Measurements from ENCODE around the gene ZNF91.

ZNF91 gene

GRCh38 chr19:23409392-23410048, 14.2 kb upstream of the ZNF91 start:
- in situ Hi-C loops (cut with HindIII; ENCODE audit: low pct_ligation_motif_present, low sequenced_read_pairs) = no loop called here
- no peak overlapping the region for H3K27ac ChIP-seq
- no peaks in the 10 kb centered on the region for H3K27me3 ChIP-seq (replicated peaks)
- no peak overlapping the region for H3K4me3 ChIP-seq (ENCODE audit: low read depth, low read length)
- H3K36me3 ChIP-seq (replicated peaks) = no peaks in the 10 kb centered on the region
- TF ChIP-seq, protein P1, sequence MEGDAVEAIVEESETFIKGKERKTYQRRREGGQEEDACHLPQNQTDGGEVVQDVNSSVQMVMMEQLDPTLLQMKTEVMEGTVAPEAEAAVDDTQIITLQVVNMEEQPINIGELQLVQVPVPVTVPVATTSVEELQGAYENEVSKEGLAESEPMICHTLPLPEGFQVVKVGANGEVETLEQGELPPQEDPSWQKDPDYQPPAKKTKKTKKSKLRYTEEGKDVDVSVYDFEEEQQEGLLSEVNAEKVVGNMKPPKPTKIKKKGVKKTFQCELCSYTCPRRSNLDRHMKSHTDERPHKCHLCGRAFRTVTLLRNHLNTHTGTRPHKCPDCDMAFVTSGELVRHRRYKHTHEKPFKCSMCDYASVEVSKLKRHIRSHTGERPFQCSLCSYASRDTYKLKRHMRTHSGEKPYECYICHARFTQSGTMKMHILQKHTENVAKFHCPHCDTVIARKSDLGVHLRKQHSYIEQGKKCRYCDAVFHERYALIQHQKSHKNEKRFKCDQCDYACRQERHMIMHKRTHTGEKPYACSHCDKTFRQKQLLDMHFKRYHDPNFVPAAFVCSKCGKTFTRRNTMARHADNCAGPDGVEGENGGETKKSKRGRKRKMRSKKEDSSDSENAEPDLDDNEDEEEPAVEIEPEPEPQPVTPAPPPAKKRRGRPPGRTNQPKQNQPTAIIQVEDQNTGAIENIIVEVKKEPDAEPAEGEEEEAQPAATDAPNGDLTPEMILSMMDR (IDR thresholded peaks at IDR 0.05; ENCODE audit: low read depth, low read length, missing control alignments) = no peak
- DNase-seq = no peak

DNA sequence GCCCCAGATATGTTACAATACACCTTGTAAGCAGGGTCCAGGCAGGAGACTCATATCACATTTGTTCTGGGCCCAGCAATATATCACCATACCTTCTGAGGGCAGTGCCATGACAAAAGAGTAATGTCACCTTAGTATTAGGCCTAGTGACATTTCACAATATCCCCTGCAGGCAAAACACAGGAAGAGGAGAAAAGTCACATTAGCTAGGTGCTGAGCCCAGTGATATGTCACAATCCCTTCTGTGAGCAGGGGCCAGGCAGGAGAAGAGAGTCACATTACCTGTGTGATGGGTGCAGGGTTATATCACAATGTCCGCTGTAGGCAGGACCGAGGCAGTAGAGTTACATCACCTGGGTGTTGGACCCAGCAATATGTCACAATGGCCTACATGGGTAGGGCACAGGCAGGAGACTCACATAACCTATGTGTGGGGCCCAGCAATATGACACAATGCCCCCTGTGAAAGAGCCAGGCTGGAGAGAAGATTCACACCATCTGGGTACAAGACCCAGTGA, 12.4 kb upstream of the ZNF91 start:
- Histone ChIP-seq H3K36me3 (replicated peaks) (no peaks in the 10 kb centered on the region), H3K27me3 (replicated peaks) (no peaks in the 10 kb centered on the region), H3K4me3 (ENCODE audit: low read depth, low read length) (no peak overlapping the region), H3K27ac (no peak overlapping the region)
- no peak for DNase-seq
- in situ Hi-C loops (cut with HindIII; ENCODE audit: low pct_ligation_motif_present, low sequenced_read_pairs) = no loop called here
- TF ChIP-seq, protein P1 (IDR thresholded peaks at IDR 0.05; ENCODE audit: low read depth, low read length, missing control alignments) = no peak

GRCh38 chr19:23406721-23407120, 11.4 kb upstream of the ZNF91 start:
- Histone ChIP-seq H3K4me3 (ENCODE audit: low read depth, low read length) (no peak overlapping the region), H3K27me3 (replicated peaks) (no peaks in the 10 kb centered on the region), H3K27ac (no peak overlapping the region), H3K36me3 (replicated peaks) (no peaks in the 10 kb centered on the region)
- no peak for DNase-seq
- TF ChIP-seq, protein P1 (IDR thresholded peaks at IDR 0.05; ENCODE audit: low read depth, low read length, missing control alignments) = no peak
- in situ Hi-C loops (cut with HindIII; ENCODE audit: low pct_ligation_motif_present, low sequenced_read_pairs) = no loop called here

- Histone ChIP-seq H3K27ac (no peak overlapping the region), H3K27me3 (replicated peaks) (no peaks in the 10 kb centered on the region), H3K4me3 (ENCODE audit: low read depth, low read length) (no peak overlapping the region), H3K36me3 (replicated peaks) (no peaks in the 10 kb centered on the region)
- in situ Hi-C loops (cut with HindIII; ENCODE audit: low pct_ligation_motif_present, low sequenced_read_pairs) = no loop called here
- no peak for DNase-seq
- TF ChIP-seq, protein P1 (IDR thresholded peaks at IDR 0.05; ENCODE audit: low read depth, low read length, missing control alignments) = no peak
Measured at GRCh38 chr19:23406091-23406490, 10.8 kb upstream of the ZNF91 start.

DNA sequence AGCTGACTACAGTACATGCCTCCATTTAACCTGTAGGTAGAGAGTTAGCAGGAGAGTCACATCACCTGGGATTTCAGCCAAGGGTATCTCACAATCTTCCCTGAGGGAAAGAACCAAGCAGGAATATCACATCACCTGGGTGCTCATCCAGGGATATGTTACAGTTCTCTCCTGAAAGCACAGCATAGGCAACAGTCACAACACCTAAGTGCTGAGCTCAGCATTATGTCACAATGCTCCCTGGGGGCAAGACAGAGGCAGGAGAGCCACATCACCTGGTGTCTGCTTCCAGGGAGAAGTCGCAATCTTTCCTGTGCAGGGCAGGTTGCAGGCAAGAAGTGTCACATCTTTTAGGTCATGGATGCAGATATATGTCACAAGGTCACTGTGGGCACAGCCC, 9.4 kb upstream of the ZNF91 start:
- H3K27ac ChIP-seq = no peak overlapping the region
- in situ Hi-C loops (cut with HindIII; ENCODE audit: low pct_ligation_motif_present, low sequenced_read_pairs) = no loop called here
- no peak for DNase-seq
- TF ChIP-seq, protein P1 (IDR thresholded peaks at IDR 0.05; ENCODE audit: low read depth, low read length, missing control alignments) = no peak
- no peaks in the 10 kb centered on the region for H3K36me3 ChIP-seq (replicated peaks)
- no peak overlapping the region for H3K4me3 ChIP-seq (ENCODE audit: low read depth, low read length)
- H3K27me3 ChIP-seq (replicated peaks) = no peaks in the 10 kb centered on the region
